OCI-LY1 (cell line): ENCODE results near the gene LRCH4.

Experiments
- EZH2 ChIP-seq: fragments of 200-600 bp; sonication (generic), shearing (Covaris generic); IDR thresholded peaks from 2 replicates; pipeline ENCODE4 v1.8.0; 2017; ENCODE audit warnings: borderline replicate concordance, mixed run types, mild to moderate bottlenecking, antibody characterized with exemption, low read length, moderate library complexity, mixed read lengths
- TF ChIP-seq, protein P1 (sequence below): fragments of 200-600 bp; sonication (generic), shearing (Covaris generic); IDR thresholded peaks from 2 replicates; pipeline ENCODE4 v1.5.1; 2017; ENCODE audit warnings: mild to moderate bottlenecking, antibody characterized with exemption, low read length, moderate library complexity, mixed read lengths

DNA sequence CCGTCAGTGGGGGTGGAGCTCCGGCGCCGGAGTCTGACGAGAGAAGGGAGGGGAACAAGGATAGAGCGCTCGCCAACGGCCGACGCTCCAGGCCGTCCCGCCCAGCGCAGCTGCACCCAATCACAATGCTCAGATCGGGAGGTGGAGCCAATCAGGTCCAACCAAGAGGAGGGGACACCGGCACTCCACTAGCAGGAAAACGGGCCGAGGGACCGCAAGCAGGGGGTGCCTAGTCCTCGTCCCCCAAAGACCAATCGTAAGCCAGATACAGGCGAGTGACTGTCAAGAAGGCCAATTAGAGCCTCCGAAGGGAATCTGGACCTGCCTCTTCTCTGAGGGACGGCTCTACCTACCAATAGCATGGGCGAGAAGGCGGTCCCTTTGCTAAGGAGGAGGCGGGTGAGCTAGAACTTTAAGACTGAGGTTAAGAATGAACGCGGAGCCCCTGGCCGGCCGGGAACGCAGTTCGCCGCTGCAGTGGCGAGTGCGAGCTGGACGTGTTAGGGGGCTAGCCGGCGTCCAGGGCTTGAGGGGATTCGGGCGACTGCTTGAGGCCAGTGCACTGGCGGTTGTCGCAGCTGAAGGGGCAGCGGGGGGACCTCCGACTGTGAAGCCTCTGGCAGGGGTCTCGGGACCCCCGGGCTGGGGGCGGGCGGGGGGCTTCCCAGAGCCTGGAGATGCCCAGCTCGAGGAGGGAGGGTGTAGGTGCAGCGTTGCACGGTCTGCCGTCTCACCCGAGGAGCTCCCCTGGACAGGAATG lies 517 bp upstream of the LRCH4 start, which contains the start of gene FBXO24:
- TF ChIP-seq, protein P1, sequence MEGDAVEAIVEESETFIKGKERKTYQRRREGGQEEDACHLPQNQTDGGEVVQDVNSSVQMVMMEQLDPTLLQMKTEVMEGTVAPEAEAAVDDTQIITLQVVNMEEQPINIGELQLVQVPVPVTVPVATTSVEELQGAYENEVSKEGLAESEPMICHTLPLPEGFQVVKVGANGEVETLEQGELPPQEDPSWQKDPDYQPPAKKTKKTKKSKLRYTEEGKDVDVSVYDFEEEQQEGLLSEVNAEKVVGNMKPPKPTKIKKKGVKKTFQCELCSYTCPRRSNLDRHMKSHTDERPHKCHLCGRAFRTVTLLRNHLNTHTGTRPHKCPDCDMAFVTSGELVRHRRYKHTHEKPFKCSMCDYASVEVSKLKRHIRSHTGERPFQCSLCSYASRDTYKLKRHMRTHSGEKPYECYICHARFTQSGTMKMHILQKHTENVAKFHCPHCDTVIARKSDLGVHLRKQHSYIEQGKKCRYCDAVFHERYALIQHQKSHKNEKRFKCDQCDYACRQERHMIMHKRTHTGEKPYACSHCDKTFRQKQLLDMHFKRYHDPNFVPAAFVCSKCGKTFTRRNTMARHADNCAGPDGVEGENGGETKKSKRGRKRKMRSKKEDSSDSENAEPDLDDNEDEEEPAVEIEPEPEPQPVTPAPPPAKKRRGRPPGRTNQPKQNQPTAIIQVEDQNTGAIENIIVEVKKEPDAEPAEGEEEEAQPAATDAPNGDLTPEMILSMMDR: no peak
- TF ChIP-seq EZH2: no peak
